Stomach (tissue), 4 donors: Measurements from ENCODE around the gene DNALI1.

Experiments used
- POLR2A ChIP-seq, 4 donors: fragments of 450-650 bp; IDR thresholded peaks; one replicate each; pipeline ENCODE4 v1.6.1; 2016; ENCODE audit warnings: antibody characterized with exemption in 4 of 4, control low read depth in 2 of 4, mild to moderate bottlenecking in 1 of 4, moderate library complexity in 1 of 4
- TF ChIP-seq, protein P1 (sequence below), 7 experiments: fragments of 450-650 bp in 4 of 7; fragments of 200-600 bp in 3 of 7; sonication (generic) in 3 of 7; IDR thresholded peaks; one replicate each; pipeline ENCODE4 v1.5.1; 2016 to 2019; ENCODE audit warnings: antibody characterized with exemption in 7 of 7, control low read depth in 2 of 7, mild to moderate bottlenecking in 1 of 7

- no peak for TF ChIP-seq POLR2A (IDR thresholded peaks at IDR 0.05)
- TF ChIP-seq, protein P1, sequence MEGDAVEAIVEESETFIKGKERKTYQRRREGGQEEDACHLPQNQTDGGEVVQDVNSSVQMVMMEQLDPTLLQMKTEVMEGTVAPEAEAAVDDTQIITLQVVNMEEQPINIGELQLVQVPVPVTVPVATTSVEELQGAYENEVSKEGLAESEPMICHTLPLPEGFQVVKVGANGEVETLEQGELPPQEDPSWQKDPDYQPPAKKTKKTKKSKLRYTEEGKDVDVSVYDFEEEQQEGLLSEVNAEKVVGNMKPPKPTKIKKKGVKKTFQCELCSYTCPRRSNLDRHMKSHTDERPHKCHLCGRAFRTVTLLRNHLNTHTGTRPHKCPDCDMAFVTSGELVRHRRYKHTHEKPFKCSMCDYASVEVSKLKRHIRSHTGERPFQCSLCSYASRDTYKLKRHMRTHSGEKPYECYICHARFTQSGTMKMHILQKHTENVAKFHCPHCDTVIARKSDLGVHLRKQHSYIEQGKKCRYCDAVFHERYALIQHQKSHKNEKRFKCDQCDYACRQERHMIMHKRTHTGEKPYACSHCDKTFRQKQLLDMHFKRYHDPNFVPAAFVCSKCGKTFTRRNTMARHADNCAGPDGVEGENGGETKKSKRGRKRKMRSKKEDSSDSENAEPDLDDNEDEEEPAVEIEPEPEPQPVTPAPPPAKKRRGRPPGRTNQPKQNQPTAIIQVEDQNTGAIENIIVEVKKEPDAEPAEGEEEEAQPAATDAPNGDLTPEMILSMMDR (IDR thresholded peaks at IDR 0.05), result no peak
Measured at GRCh38 chr1:37549341-37549740, 7.4 kb upstream of the DNALI1 start.
